Mucosa of descending colon (tissue), 3 donors: ENCODE data around the gene NXNL2. TPM values are rescaled to one million over a fixed set of nuclear protein-coding genes. Genes with fewer than 3 reads are reported as not detected.

Source experiments
- ATAC-seq: fragments of 200-7000 bp; cut with Tn5 transposase; one replicate; pipeline ENCODE4 v1.9.1; 2020; ENCODE audit warnings: mild to moderate bottlenecking, moderate library complexity
- DNase-seq, 3 donors: peaks; one replicate each; pipeline ENCODE4 v3.0.0-alpha.2; 2020
- H3K36me3 ChIP-seq: fragments of 200-600 bp; one replicate; pipeline ENCODE4 v1.8.0; 2021; ENCODE audit warnings: low read depth, mild to moderate bottlenecking
- H3K4me1 ChIP-seq: fragments of 200-600 bp; one replicate; pipeline ENCODE4 v1.8.0; 2021; ENCODE audit warnings: low read depth, mild to moderate bottlenecking
- H3K4me3 ChIP-seq: fragments of 200-600 bp; one replicate; pipeline ENCODE4 v1.8.0; 2021; ENCODE audit warnings: mild to moderate bottlenecking
- H3K9me3 ChIP-seq: fragments of 200-600 bp; one replicate; pipeline ENCODE4 v1.8.0; 2021; ENCODE audit warnings: mild to moderate bottlenecking
- CTCF ChIP-seq: fragments of 200-600 bp; IDR thresholded peaks from one replicate; pipeline ENCODE4 v1.8.0; 2022; ENCODE audit warnings: antibody characterized with exemption, mild to moderate bottlenecking
- intact Hi-C, 2 donors: fragments of 100-400 bp; cut with DNase I in 1 of 2; cut with micrococcal nuclease in 1 of 2; formaldehyde crosslinking; loops; one replicate each; pipeline versions ENCODE4 v1.11.0 to v1.11.1; 2022; cut with DNase I, micrococcal nuclease
- total RNA-seq, 3 donors: library from RNA; stranded (reverse); fragmentation: NEBNext Ultra II Directional in 2 of 3; extraction: Animal tissue kit (Norgen Biotek cat#: 25700) in 2 of 3; gene quantifications; one replicate each; pipeline versions ENCODE4 v1.2.1 to v1.2.4, GENCODE V29; 2021 to 2023
- donor health status: DM: no; HTN: no; CAD: no; lungs with moderate emphysema.
- donor health status: DM: no; HTN: no; CAD: no.
- donor health status: DM: no; HTN: yes; CAD: no.

NXNL2 gene
- total RNA-seq, 3 donors from 2014 or later, result not detected

- Histone ChIP-seq H3K4me1 (peaks cover 15% of the 10 kb centered on the region), H3K36me3 (no peaks in the 10 kb centered on the region), H3K4me3 (no peak overlapping the region), H3K9me3 (no peaks in the 10 kb centered on the region)
- peak; percentile 17 for ATAC-seq
- intact Hi-C loops, result no loop called here
- peak; percentile 16 to 66 (median 64) for DNase-seq
- no peak for TF ChIP-seq CTCF
These were observed 975 bp upstream of the NXNL2 start for GRCh38 chr9:88533951-88534455.

GRCh38 chr9:88535226-88536022 lies 446 bp downstream of the NXNL2 start:
- Histone ChIP-seq H3K36me3 (no peaks in the 10 kb centered on the region), H3K9me3 (no peaks in the 10 kb centered on the region), H3K4me3 (no peak overlapping the region), H3K4me1 (peaks cover 15% of the 10 kb centered on the region)
- no peak for TF ChIP-seq CTCF
- DNase-seq (peak in 2 of 3 donors; percentile 35 to 68), ATAC-seq (peak; percentile 55)
- intact Hi-C loops, result no loop called here

GRCh38 chr9:88536023-88536324 lies 996 bp downstream of the NXNL2 start:
- H3K4me1 ChIP-seq, result peaks cover 15% of the 10 kb centered on the region
- no peaks in the 10 kb centered on the region for H3K9me3 ChIP-seq
- no peak for DNase-seq
- TF ChIP-seq CTCF, result no peak
- ATAC-seq, result no peak
- intact Hi-C loops, result no loop called here
- no peaks in the 10 kb centered on the region for H3K36me3 ChIP-seq
- H3K4me3 ChIP-seq, result no peak overlapping the region

- intact Hi-C loops, result no loop called here
- DNase-seq, result peak in 1 of 3 donors; percentile 23
These were observed 2.2 kb downstream of the NXNL2 start for GRCh38 chr9:88536951-88537760.

GRCh38 chr9:88537761-88538091 lies 2.7 kb downstream of the NXNL2 start:
- intact Hi-C loops, result no loop called here
- Histone ChIP-seq H3K4me3 (no peak overlapping the region), H3K36me3 (no peaks in the 10 kb centered on the region), H3K9me3 (no peaks in the 10 kb centered on the region), H3K4me1 (peaks cover 15% of the 10 kb centered on the region)
- TF ChIP-seq CTCF, result no peak
- peak in 1 of 3 donors; percentile 44 for DNase-seq
- ATAC-seq, result peak; percentile 24

More at GRCh38 chr9:88536951-88537760, 2.2 kb downstream of the NXNL2 start:
- no peak for ATAC-seq
- no peaks in the 10 kb centered on the region for H3K36me3 ChIP-seq
- no peaks in the 10 kb centered on the region for H3K9me3 ChIP-seq
- no peak for TF ChIP-seq CTCF
- no peak overlapping the region for H3K4me3 ChIP-seq
- peaks cover 15% of the 10 kb centered on the region for H3K4me1 ChIP-seq
